ENCODE measurements around the gene CFAP210. TPM values are rescaled to one million over a fixed set of nuclear protein-coding genes. Genes with fewer than 3 reads are reported as not detected.
A peak's percentile ranks its signal among the peaks of the same experiment; 100 is the strongest.
"Not testable (repeated sequence)": the region's sequence is repeated elsewhere in the genome, so short reads cannot be mapped to it uniquely, and the experiment has no call there.

Gene CFAP210
- total RNA-seq, 2 donors from 2014 or later, result not detected

DNA sequence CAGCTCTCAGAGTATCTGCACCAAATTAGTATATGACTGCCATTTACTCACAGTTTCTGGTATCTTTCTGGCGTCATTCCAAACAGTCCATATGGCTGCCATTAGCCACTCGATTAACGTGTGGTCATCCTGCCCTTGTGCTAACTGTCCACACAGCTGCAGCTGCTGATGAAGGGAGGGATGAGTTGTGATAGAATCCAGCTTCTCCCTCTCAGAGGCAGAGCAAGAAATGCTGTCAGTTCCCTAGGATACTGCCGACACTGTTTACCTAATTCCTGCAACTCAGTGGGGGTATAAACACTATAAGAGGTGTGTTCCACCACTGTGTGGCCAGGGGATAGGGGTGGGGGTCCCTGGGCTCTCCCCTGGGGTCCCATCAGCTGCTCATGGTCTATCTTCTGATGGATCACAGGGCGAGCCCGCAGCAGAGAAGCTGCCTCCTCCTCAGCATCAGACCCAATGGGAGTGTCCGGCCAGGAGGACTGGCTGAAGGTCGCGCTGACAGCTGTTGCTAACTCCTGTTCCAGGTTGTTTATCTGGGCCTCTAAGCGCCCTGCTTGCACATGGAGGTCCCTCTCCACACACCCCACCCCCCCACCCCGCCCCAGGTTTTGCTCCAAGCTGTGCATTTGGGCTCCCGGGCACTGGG lies 22.2 kb upstream of the CFAP210 start:
- no peak for ATAC-seq
- DNase-seq (ENCODE audit: low spot score in 2 of 2), result no peak
- H3K27ac Mint-ChIP-seq, result no peak overlapping the region
- H3K9me3 Mint-ChIP-seq, result no peaks in the 10 kb centered on the region
- H3K36me3 Mint-ChIP-seq, result no peaks in the 10 kb centered on the region

DNA sequence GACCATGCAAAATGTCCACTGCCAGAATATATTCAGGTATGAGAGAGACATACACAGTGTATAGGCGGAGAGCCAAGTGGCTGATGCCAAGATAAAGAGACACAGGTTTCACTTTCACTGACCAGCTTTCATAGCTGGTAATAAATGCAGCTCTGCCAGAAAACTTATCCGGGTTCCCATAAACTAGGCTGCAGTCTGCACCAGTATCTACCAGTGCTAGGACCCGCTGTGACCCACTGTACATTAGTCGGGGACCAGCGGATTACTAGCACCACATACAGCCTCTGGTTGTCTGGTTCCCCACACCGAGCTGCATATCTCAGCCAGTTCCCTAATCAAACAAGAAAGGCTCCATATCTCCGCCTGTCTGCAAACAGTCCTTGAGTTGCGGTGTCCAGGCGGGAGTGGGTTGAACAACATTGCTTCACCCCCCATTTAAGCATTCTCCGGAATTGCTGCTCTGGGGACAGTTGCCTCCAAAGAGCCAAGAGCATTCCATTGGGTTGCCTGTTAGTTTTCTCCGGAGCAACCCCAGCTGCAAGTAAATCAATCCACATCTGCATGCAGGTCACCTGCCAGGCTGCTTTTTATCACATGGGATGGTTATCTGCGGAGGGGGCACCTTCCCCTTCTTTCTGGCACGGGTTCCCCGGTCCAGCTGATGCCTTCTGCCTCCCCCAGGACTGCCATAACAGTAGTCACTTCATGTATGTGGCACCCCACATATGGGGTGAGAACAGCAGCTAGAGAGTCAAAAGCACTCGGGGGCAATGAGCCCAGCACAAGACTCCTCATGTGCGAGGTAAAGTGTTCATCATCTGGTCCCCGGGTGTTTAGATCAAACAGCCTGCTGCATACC lies 21.4 kb upstream of the CFAP210 start:
- ATAC-seq, result no peak
- Mint-ChIP-seq H3K27ac (no peak overlapping the region), H3K36me3 (no peaks in the 10 kb centered on the region), H3K9me3 (no peaks in the 10 kb centered on the region)
- DNase-seq (ENCODE audit: low spot score in 2 of 2), result no peak

DNA sequence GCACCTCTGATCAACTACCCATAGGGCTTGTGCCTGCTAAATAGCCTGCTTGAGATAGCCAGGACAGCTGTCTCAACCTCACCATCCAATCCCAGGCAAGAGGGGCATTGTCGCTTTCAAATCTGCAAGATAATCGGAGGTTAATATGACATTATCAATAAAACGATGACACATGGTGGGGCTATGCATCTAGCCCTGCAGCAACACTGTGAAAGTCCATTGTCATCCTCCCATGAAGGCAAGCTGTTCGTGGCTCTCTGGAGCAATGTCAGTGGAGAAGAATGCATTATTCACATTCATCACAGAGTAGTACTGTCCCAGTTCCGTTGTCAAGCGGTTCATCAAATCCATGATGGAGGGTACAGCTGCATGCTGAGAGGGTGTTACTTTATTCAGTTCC lies 20.5 kb upstream of the CFAP210 start:
- ATAC-seq, result no peak

DNA sequence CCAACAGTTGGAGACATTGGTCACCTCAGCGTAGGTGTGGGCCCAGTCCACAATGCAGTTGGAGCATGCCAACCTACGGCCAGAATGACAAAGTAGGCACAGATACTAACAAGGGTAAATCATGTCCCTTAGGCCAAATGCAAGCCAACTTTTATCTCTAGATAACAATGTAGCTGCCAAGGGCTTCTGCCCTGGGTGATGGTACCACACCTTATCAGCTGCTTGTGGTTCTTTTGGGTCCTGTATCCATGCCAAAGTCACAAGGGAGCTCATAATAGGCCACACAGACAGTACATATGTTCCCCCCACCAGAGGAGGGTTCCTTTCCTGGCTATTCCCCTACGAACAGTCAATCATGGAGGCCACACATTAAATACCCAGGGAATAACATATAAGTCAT lies 19.1 kb upstream of the CFAP210 start:
- DNase-seq (ENCODE audit: low spot score in 2 of 2), result no peak
- no peak for ATAC-seq
- Mint-ChIP-seq H3K36me3 (no peaks in the 10 kb centered on the region), H3K9me3 (no peaks in the 10 kb centered on the region), H3K27ac (no peak overlapping the region)

More for the DNA sequence above, 20.5 kb upstream of the CFAP210 start:
- Mint-ChIP-seq H3K9me3 (no peaks in the 10 kb centered on the region), H3K36me3 (no peaks in the 10 kb centered on the region), H3K27ac (no peak overlapping the region)
- no peak for DNase-seq (ENCODE audit: low spot score in 2 of 2)

DNA sequence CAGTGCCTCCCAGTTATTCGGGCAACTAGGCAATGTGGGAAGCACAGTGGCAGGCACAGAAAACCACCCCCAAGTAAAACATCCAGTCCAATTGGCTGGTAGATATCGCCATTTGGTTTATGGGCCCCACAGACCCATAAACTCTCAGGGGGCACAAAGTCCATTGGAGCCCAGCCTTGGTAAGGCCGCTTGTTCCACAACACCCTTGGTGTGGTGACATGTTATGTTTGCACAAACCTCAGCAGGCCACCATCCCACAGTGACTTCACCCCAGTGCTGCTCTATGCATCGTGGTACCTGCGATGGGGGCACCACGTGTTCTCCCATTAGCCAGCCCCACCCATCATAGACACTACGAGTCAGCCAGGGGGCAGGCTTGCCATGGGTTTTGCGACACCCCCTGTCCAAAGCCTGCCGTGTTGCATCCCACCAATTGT lies 18.6 kb upstream of the CFAP210 start:
- DNase-seq (ENCODE audit: low spot score in 2 of 2) (no peak), ATAC-seq (no peak)
- Mint-ChIP-seq H3K9me3 (no peaks in the 10 kb centered on the region), H3K36me3 (no peaks in the 10 kb centered on the region), H3K27ac (no peak overlapping the region)

DNA sequence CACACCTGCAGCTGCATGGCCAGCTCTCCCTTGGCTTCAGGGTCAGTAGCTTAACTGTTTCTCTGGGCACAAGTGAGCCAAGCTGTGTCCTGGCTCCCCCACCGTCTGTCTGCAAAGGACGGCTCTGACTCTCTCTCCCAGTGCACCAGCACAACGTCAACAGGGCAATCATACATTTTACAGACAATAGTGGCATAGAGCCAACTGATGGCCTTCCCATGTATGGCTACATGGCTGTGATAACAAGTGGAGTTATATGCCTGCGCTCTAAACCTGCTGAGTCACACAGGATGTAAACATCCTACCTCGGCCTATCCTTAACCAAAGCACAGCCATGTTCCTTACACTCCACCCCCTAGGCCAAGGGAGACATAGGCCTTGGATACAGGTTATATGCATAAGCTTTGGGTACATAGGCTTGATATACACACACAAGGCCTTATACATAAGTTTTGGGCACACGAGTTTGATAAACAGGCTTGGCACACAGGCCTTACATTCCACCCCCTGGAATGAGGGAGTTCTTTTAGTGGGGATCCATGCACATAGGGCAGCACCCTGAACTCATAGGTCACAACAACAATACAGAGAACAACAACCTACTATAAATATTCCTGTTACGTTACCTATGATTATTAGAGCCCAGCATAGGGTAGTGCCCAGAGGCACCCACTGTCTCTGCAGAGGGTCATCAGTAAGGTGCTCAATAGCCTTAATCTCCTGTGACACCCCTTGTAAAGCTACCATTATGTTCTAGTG lies 17.7 kb upstream of the CFAP210 start:
- Mint-ChIP-seq H3K36me3 (no peaks in the 10 kb centered on the region), H3K9me3 (no peaks in the 10 kb centered on the region), H3K27ac (peak overlapping the region; percentile 50 to 71)
- DNase-seq (ENCODE audit: low spot score in 2 of 2), result no peak
- no peak for ATAC-seq

DNA sequence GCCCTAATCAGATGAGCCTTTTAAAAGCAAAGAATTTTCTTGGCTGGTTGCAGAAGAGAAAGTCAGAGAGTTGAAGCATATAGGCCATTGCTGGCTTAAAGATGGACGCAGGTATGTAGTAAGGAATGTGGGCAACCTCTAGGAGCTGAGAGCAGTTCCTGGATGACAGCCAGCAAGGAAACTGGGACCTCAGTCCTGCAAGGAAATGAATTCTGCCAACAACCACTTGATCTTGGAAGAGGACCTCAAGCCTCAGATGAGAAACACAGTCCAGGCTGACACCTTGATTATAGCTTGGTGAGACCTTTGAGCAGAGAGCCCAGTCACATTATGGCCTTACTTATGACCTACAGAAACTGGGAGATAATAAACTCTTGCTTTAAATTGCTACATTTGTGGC lies 15.8 kb upstream of the CFAP210 start:
- Mint-ChIP-seq H3K36me3 (no peaks in the 10 kb centered on the region), H3K9me3 (no peaks in the 10 kb centered on the region), H3K27ac (no peak overlapping the region)
- DNase-seq (ENCODE audit: low spot score in 2 of 2), result no peak
- ATAC-seq, result no peak

DNA sequence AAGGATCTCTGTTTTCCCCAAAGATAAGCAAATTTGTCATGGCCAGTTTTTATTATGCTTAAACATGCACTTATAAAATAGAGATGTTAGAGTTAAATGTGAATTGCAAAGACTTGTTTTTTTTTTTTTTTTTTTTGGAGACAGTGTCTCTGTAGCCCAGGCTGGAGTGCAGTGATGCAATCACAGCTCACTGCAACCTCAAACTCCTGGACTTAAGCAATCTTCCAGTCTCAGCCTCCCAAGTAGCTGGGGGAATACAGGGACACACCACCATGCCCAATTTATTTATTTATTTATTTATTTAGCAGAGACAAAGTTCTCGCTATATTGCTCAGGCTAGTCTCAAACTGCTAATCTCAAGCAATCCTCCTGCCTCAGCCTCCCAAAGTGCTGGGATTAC lies 15.1 kb upstream of the CFAP210 start:
- Mint-ChIP-seq H3K9me3 (no peaks in the 10 kb centered on the region), H3K36me3 (no peaks in the 10 kb centered on the region), H3K27ac (no peak overlapping the region)
- ATAC-seq, result no peak
- no peak for DNase-seq (ENCODE audit: low spot score in 2 of 2)

DNA sequence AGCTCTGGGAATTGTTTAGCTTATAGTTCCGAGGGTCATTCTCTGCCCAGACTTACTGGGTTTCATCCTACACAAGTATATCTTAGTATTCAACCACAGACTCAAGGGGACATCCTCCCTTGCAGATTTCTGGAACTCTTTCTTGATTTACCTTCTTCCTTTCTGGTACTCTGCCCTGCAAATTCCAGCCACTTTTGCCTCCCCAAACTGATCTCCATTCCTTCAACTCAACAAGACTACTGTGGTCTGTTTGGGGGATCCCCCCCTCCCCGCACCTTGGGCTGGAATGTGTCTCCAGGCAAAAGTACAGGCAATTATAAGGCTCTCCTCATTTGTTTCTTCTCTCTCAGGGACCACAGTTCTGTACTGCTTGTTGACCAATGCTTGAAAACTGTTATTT lies 13.4 kb upstream of the CFAP210 start:
- no peaks in the 10 kb centered on the region for H3K9me3 Mint-ChIP-seq
- H3K36me3 Mint-ChIP-seq, result no peaks in the 10 kb centered on the region
- DNase-seq (ENCODE audit: low spot score in 2 of 2) (no peak), ATAC-seq (no peak)
- H3K27ac Mint-ChIP-seq, result no peak overlapping the region

DNA sequence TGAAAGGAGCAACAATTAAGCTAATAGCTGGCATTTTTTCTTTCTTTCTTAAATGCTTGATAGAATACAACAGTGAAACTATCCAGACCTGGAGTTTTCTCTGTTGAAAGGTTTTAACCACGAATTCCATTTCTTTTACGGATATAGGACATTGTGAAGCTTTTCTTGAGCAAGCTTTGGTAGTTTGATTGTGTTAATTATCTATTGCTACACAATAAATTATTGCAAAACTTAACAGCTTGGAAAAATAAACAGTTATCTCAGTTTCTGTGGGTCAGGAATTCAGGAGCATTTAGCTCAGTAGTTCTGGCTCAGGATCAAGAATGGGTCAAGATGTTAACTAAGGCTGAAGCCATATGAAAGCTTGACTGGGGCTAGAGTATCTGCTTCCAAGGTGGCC lies 11.7 kb upstream of the CFAP210 start:
- Mint-ChIP-seq H3K36me3 (no peaks in the 10 kb centered on the region), H3K9me3 (no peaks in the 10 kb centered on the region), H3K27ac (no peak overlapping the region)
- no peak for ATAC-seq
- DNase-seq (ENCODE audit: low spot score in 2 of 2), result no peak

DNA sequence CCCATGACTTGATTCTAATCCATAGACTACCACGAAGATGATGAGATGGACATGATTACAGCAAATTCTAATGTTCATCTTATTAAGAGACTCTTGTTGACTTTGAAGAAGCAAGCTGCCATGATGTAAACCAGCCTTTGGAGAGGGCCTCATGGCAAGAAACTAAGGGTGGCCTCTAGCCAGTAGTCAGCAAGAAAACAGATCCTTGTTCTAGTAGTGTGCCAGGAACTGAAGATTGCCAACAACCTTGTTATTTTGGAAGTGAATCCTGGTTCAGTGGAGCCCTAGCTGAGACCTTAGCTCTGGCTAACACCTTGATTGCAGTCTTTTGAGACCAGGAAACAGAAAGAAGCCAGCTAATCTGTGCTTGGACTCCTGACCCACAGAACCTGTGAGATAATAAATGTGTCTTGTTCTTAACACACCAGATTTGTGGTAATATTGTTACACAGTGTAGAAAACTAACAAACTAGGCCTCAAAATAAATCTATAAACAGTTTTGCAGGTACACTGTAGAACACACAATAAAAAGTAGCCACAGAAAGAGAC lies 10.0 kb upstream of the CFAP210 start:
- no peaks in the 10 kb centered on the region for H3K9me3 Mint-ChIP-seq
- H3K36me3 Mint-ChIP-seq, result peaks cover 0 to 5% of the 10 kb centered on the region in 2 donors
- H3K27ac Mint-ChIP-seq, result no peak overlapping the region
- ATAC-seq (no peak), DNase-seq (ENCODE audit: low spot score in 2 of 2) (no peak)

DNA sequence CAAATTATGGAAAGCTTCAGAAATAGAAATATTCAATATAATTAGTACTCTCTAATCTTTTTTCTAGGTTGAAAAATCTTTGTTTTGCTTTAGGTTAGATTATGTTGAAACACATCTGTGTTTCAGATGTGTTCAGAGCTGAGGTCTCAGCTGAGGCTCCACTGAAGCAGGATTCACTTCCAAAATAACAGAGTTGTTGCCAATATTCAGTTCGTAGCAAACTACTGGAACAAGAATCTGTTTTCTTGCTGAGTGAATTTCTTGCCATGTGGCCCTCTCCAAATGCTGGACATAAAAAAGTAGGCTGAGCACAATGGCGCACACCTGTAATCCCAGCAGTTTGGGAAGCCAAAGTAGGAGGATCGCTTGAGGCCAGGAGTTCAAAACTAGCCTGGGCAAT lies 8.8 kb upstream of the CFAP210 start:
- Mint-ChIP-seq H3K9me3 (no peaks in the 10 kb centered on the region), H3K36me3 (peaks cover 0 to 8% of the 10 kb centered on the region in 2 donors)

DNA sequence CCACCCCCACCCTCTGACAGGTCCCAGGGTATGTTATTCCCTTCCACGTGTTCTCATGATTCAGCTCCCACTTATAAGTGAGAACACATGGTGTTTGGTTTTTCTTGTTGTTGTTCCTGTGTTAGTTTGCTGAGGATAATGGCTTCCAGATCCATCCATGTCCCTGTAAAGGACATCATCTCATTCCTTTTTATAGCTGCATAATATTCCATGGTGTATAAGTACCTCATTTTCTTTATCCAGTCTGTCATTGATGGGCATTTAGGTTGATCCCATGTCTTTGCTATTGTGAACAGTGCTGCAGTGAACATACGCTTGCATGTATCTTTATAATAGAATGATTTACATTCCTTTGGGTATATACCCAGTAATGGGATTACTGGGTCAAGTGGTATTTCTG lies 5.0 kb upstream of the CFAP210 start:
- not testable (repeated sequence) for H3K27ac Mint-ChIP-seq; H3K36me3 Mint-ChIP-seq; DNase-seq (ENCODE audit: low spot score in 2 of 2); H3K9me3 Mint-ChIP-seq; ATAC-seq

More for the DNA sequence above, 8.8 kb upstream of the CFAP210 start:
- no peak for ATAC-seq
- H3K27ac Mint-ChIP-seq, result no peak overlapping the region
- no peak for DNase-seq (ENCODE audit: low spot score in 2 of 2)

DNA sequence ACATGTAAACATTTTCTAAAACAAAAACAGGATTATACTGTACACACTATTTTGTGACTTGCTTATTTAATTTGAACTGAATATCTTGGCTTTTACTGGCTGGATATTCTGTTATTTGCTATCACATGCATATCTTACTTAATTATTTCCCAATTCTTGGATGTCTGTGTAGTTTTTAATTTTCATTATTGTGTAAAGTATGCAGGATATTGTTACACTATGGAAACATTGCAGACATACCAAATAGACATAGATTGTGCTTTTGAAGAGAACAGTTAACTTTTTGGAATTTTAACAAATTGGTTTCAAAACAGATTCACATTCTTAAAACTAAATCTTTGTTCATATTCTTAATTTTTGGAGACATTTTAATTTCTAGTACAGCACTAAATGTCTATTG lies 2.2 kb upstream of the CFAP210 start:
- no peak overlapping the region for H3K27ac Mint-ChIP-seq
- DNase-seq (ENCODE audit: low spot score in 2 of 2) (no peak), ATAC-seq (no peak)
- H3K9me3 Mint-ChIP-seq, result peaks cover 4 to 5% of the 10 kb centered on the region in 2 donors
- H3K36me3 Mint-ChIP-seq, result peaks cover 5 to 12% of the 10 kb centered on the region in 2 donors

DNA sequence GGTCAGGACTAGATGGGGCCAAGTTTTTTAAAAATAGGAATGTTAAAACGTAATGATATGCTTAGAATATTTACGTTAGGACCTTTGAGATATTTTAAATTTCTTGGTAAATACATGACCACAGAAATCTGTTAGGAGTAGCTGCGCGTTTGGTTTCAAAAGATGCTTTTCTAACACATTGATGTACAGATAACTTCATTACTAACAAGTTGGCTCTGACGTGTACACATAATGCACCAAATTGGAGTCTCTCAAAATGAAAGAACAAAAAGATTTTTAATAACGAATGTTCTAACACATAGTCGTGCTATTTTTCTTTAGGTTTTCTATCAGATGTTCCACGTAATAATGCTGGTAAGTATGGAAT lies 672 bp upstream of the CFAP210 start:
- peak overlapping the region; percentile 91 to 93 for H3K27ac Mint-ChIP-seq
- peaks cover 12 to 21% of the 10 kb centered on the region in 2 donors for H3K36me3 Mint-ChIP-seq
- ATAC-seq, result no peak
- no peak for DNase-seq (ENCODE audit: low spot score in 2 of 2)
- H3K9me3 Mint-ChIP-seq, result peaks cover 6 to 12% of the 10 kb centered on the region in 2 donors

DNA sequence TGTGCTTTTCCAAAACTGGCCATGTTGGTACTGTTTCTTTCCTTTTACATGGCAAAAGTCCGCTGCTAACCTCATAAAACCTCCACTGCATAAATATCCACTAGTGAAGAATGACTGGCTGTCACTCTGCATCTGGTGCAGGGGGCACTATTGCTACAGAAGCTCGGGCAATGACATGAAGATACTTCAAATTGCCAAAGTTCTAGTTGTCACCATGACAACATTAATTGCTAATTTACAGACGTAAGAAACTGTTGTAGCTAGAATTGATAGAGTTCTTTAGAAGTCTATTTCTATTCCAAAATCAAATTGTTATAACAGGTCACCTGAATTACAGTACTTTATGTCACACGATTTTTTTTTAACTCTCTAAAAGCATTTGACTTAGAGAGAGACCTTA lies 845 bp downstream of the CFAP210 start:
- Mint-ChIP-seq H3K9me3 (peaks cover 11 to 17% of the 10 kb centered on the region in 2 donors), H3K36me3 (peaks cover 12 to 19% of the 10 kb centered on the region in 2 donors), H3K27ac (peak overlapping the region; percentile 81 to 93)
- ATAC-seq (no peak), DNase-seq (ENCODE audit: low spot score in 2 of 2) (no peak)

DNA sequence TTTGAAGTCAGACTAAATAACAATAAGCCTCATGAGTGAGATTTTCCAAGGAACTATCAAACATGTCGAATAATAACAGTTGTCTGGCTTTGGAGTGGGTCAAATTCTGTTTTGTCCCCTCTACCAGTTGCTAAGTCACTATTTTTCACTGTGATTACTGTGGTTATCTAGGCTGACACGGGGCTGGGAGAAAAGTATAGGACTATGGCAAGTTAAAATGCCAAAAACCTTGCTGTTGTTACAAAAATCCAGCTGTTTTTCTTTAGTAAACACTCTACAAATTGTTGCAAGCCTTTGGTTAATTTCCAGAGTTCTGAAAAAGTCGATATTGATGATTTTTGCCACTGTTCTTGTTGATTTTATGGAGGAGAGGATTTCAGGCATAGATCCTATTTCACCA lies 1.5 kb downstream of the CFAP210 start:
- DNase-seq (ENCODE audit: low spot score in 2 of 2), result no peak
- Mint-ChIP-seq H3K36me3 (peaks cover 12 to 25% of the 10 kb centered on the region in 2 donors), H3K9me3 (peaks cover 12 to 18% of the 10 kb centered on the region in 2 donors), H3K27ac (no peak overlapping the region)
- no peak for ATAC-seq
